Measurements from ENCODE around the gene HLCS. TPM values are rescaled to one million over a fixed set of nuclear protein-coding genes. Genes with fewer than 3 reads are reported as not detected.

The HLCS gene
- total RNA-seq, 2 experiments from 2014 or later: 12.5 to 15.5 TPM

- no peaks in the 10 kb centered on the region for H3K27me3 Mint-ChIP-seq
- intact Hi-C loops (cut with micrococcal nuclease): no loop called here
Observed at GRCh38 chr21:36806103-36806502, 160.4 kb downstream of the HLCS start.

GRCh38 chr21:36804874-36805611 lies 161.4 kb downstream of the HLCS start:
- Mint-ChIP-seq H3K4me1 (ENCODE audit: low read depth) (no peaks in the 10 kb centered on the region), H3K4me3 (no peak overlapping the region), H3K36me3 (ENCODE audit: low read depth) (peaks cover 6% of the 10 kb centered on the region), H3K27ac (no peak overlapping the region), H3K27me3 (no peaks in the 10 kb centered on the region), H3K9me3 (peaks cover 1% of the 10 kb centered on the region)
- ChIA-PET CTCF (no interaction called here), POLR2A (no interaction called here)
- ATAC-seq (no peak), DNase-seq (no peak)
- intact Hi-C loops (cut with micrococcal nuclease): no loop called here
- TF ChIP-seq, protein P1, sequence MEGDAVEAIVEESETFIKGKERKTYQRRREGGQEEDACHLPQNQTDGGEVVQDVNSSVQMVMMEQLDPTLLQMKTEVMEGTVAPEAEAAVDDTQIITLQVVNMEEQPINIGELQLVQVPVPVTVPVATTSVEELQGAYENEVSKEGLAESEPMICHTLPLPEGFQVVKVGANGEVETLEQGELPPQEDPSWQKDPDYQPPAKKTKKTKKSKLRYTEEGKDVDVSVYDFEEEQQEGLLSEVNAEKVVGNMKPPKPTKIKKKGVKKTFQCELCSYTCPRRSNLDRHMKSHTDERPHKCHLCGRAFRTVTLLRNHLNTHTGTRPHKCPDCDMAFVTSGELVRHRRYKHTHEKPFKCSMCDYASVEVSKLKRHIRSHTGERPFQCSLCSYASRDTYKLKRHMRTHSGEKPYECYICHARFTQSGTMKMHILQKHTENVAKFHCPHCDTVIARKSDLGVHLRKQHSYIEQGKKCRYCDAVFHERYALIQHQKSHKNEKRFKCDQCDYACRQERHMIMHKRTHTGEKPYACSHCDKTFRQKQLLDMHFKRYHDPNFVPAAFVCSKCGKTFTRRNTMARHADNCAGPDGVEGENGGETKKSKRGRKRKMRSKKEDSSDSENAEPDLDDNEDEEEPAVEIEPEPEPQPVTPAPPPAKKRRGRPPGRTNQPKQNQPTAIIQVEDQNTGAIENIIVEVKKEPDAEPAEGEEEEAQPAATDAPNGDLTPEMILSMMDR (IDR thresholded peaks at IDR 0.05): no peak

More at GRCh38 chr21:36806103-36806502, 160.4 kb downstream of the HLCS start:
- Mint-ChIP-seq H3K9me3 (no peaks in the 10 kb centered on the region), H3K4me3 (no peak overlapping the region), H3K27ac (no peak overlapping the region), H3K36me3 (ENCODE audit: low read depth) (peaks cover 3% of the 10 kb centered on the region), H3K4me1 (ENCODE audit: low read depth) (no peaks in the 10 kb centered on the region)
- ChIA-PET POLR2A (no interaction called here), CTCF (interaction anchor here (0.5 kb wide), 1 partner anchor 22 kb away, joined by 3 read pairs; no protein-coding TSS in a partner anchor)
- DNase-seq (no peak), ATAC-seq (no peak)
- TF ChIP-seq, protein P1 (IDR thresholded peaks at IDR 0.05): no peak

- intact Hi-C loops (cut with micrococcal nuclease): no loop called here
- CTCF ChIA-PET: no interaction called here
Observed at GRCh38 chr21:36803816-36804439, 162.5 kb downstream of the HLCS start.

DNA sequence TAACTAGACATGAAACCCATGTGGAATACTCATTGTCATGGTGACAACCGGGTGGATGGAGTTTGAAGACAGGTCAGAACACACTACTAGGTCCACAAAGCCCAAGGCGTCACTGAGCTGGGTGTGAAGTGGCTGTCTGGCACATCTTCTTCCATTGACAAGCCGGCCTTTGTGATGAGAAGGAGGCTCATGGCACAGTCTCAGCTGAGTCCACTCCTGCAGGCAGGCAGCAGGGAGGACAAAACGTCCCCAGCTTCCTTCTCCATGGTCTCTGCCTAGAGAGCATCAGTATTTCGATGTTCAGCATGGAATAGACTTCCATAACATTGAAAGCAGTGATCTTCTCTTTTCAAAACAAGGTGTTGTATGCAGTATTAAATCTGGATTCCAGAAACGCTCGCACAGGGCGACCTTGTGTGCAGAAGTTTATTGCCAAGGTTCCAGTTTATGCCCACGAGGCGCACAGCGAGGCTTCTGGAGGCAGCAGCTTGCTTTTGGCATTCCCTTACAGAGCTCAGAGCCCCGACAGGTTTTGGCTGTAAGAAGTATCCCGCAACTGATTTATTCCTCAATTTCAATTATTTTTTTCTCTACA lies 163.3 kb downstream of the HLCS start:
- peaks cover 10% of the 10 kb centered on the region for H3K36me3 Mint-ChIP-seq (ENCODE audit: low read depth)
- TF ChIP-seq, protein P1 (IDR thresholded peaks at IDR 0.05): no peak
- no peaks in the 10 kb centered on the region for H3K27me3 Mint-ChIP-seq
- intact Hi-C loops (cut with micrococcal nuclease): no loop called here
- no peak overlapping the region for H3K4me3 Mint-ChIP-seq
- DNase-seq (no peak), ATAC-seq (no peak)
- H3K27ac Mint-ChIP-seq: no peak overlapping the region
- peaks cover 9% of the 10 kb centered on the region for H3K9me3 Mint-ChIP-seq
- CTCF ChIA-PET: no interaction called here
- POLR2A ChIA-PET: no interaction called here
- H3K4me1 Mint-ChIP-seq (ENCODE audit: low read depth): no peaks in the 10 kb centered on the region

More at GRCh38 chr21:36803816-36804439, 162.5 kb downstream of the HLCS start:
- DNase-seq (no peak), ATAC-seq (no peak)
- TF ChIP-seq, protein P1 (IDR thresholded peaks at IDR 0.05): no peak
- H3K4me1 Mint-ChIP-seq (ENCODE audit: low read depth): no peaks in the 10 kb centered on the region
- peaks cover 10% of the 10 kb centered on the region for H3K36me3 Mint-ChIP-seq (ENCODE audit: low read depth)
- peaks cover 8% of the 10 kb centered on the region for H3K9me3 Mint-ChIP-seq
- no peaks in the 10 kb centered on the region for H3K27me3 Mint-ChIP-seq
- H3K27ac Mint-ChIP-seq: no peak overlapping the region
- H3K4me3 Mint-ChIP-seq: no peak overlapping the region
- POLR2A ChIA-PET: no interaction called here

GRCh38 chr21:36800734-36801133 lies 165.7 kb downstream of the HLCS start:
- no peaks in the 10 kb centered on the region for H3K27me3 Mint-ChIP-seq
- ATAC-seq (no peak), DNase-seq (no peak)
- H3K9me3 Mint-ChIP-seq: peaks cover 17% of the 10 kb centered on the region
- ChIA-PET POLR2A (no interaction called here), CTCF (no interaction called here)
- H3K27ac Mint-ChIP-seq: no peak overlapping the region
- intact Hi-C loops (cut with micrococcal nuclease): no loop called here
- TF ChIP-seq, protein P1 (IDR thresholded peaks at IDR 0.05): no peak
- H3K36me3 Mint-ChIP-seq (ENCODE audit: low read depth): peaks cover 14% of the 10 kb centered on the region
- H3K4me3 Mint-ChIP-seq: no peak overlapping the region
- H3K4me1 Mint-ChIP-seq (ENCODE audit: low read depth): no peaks in the 10 kb centered on the region

Measured in activated CD8-positive, alpha-beta T cell treated with anti-CD3 and anti-CD28 coated beads for 36 hours (primary cell).